Upper lobe of right lung (tissue), 1 donor: ENCODE measurements around the gene WDR82. TPM values are rescaled to one million over a fixed set of nuclear protein-coding genes. Genes with fewer than 3 reads are reported as not detected.
A peak's percentile ranks its signal among the peaks of the same experiment; 100 is the strongest.

Experiments
- ATAC-seq: fragments of 200-7000 bp; cut with Tn5 transposase; one replicate; pipeline ENCODE4 v1.9.1; 2020; ENCODE audit warnings: mild to moderate bottlenecking, moderate library complexity
- DNase-seq: peaks from one replicate; pipeline ENCODE4 v3.0.0-alpha.2; 2020
- H3K27ac ChIP-seq: fragments of 200-600 bp; one replicate; pipeline ENCODE4 v1.8.0; 2022
- H3K27me3 ChIP-seq: fragments of 200-600 bp; one replicate; pipeline ENCODE4 v1.8.0; 2022; ENCODE audit warnings: mild to moderate bottlenecking
- H3K36me3 ChIP-seq: fragments of 200-600 bp; one replicate; pipeline ENCODE4 v1.8.0; 2022
- H3K4me1 ChIP-seq: fragments of 200-600 bp; one replicate; pipeline ENCODE4 v1.8.0; 2022
- H3K4me3 ChIP-seq: fragments of 200-600 bp; one replicate; pipeline ENCODE4 v1.8.0; 2022; ENCODE audit warnings: mild to moderate bottlenecking
- H3K9me3 ChIP-seq: fragments of 200-600 bp; one replicate; pipeline ENCODE4 v1.8.0; 2022
- CTCF ChIP-seq: fragments of 200-600 bp; IDR thresholded peaks from one replicate; pipeline ENCODE4 v1.8.0; 2022; ENCODE audit warnings: antibody characterized with exemption
- intact Hi-C: fragments of 100-400 bp; cut with DNase I; formaldehyde crosslinking; loops from one replicate; pipeline ENCODE4 v1.11.0; 2022
- total RNA-seq: library from RNA; stranded (reverse); fragmentation: NEBNext Ultra II Directional; extraction: Animal tissue kit (Norgen Biotek cat#: 25700); gene quantifications from one replicate; pipeline ENCODE4 v1.2.1, GENCODE V29; 2021
- donor health status: DM: no; HTN: yes; CAD: no; lungs with severe emphysema.

The WDR82 gene
- total RNA-seq, 1 donor from 2014 or later: 61.9 TPM

GRCh38 chr3:52221563-52222318 is 56.7 kb downstream of the WDR82 start:
- peaks cover 39% of the 10 kb centered on the region for H3K4me1 ChIP-seq
- intact Hi-C loops: loop anchor here (5.0 kb wide), 1 partner anchor 116 kb away; no protein-coding TSS in a partner anchor
- ATAC-seq (no peak), DNase-seq (peak; percentile 63)
- no peak overlapping the region for H3K4me3 ChIP-seq
- H3K27ac ChIP-seq: no peak overlapping the region
- H3K9me3 ChIP-seq: no peaks in the 10 kb centered on the region
- H3K27me3 ChIP-seq: no peaks in the 10 kb centered on the region
- no peak for TF ChIP-seq CTCF
- no peaks in the 10 kb centered on the region for H3K36me3 ChIP-seq

DNA sequence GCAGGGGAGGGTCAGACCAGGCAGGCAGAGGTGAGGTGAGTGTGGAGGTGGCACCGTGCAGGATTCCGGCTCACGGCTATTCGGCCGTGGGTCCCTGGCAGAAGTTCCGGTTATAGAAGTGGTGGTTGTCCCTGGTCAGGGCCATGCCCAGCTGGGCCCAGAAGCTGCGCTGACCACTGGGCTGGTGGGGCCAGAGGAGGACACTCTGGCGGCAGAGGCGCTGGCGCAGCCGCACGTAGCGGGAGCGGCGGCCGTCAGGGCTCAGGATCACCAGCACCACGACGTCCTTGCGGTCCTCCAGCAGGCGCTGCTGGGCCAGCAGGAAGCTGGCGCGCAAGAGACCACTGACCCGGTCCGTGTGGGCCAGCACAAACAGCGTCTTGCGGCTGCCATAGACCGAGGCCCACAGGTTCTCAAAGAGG is 57.3 kb downstream of the WDR82 start:
- no peaks in the 10 kb centered on the region for H3K27me3 ChIP-seq
- H3K4me3 ChIP-seq: no peak overlapping the region
- H3K36me3 ChIP-seq: no peaks in the 10 kb centered on the region
- DNase-seq: peak; percentile 59
- H3K4me1 ChIP-seq: peaks cover 45% of the 10 kb centered on the region
- no peak overlapping the region for H3K27ac ChIP-seq
- no peak for ATAC-seq
- no peaks in the 10 kb centered on the region for H3K9me3 ChIP-seq
- intact Hi-C loops: loop anchor here (5.0 kb wide), 1 partner anchor 116 kb away; no protein-coding TSS in a partner anchor
- no peak for TF ChIP-seq CTCF

- Histone ChIP-seq H3K4me3 (no peak overlapping the region), H3K27ac (no peak overlapping the region), H3K36me3 (peaks cover 3% of the 10 kb centered on the region), H3K9me3 (no peaks in the 10 kb centered on the region), H3K4me1 (peaks cover 50% of the 10 kb centered on the region), H3K27me3 (no peaks in the 10 kb centered on the region)
- DNase-seq: peak; percentile 92
- intact Hi-C loops: loop anchor here (5.0 kb wide), 1 partner anchor 117 kb away; no protein-coding TSS in a partner anchor
- peak; percentile 93 for TF ChIP-seq CTCF
- ATAC-seq: peak; percentile 86
These were observed 57.9 kb downstream of the WDR82 start for GRCh38 chr3:52220380-52221026.

- no peak for TF ChIP-seq CTCF
- DNase-seq (peak; percentile 79), ATAC-seq (peak; percentile 42)
- H3K4me1 ChIP-seq: peaks cover 50% of the 10 kb centered on the region
- intact Hi-C loops: no loop called here
- no peak overlapping the region for H3K4me3 ChIP-seq
- no peaks in the 10 kb centered on the region for H3K27me3 ChIP-seq
- peak overlapping the region; percentile 78 for H3K27ac ChIP-seq
- H3K36me3 ChIP-seq: peaks cover 18% of the 10 kb centered on the region
- no peaks in the 10 kb centered on the region for H3K9me3 ChIP-seq
These were observed 59.4 kb downstream of the WDR82 start for GRCh38 chr3:52218937-52219650.

- Histone ChIP-seq H3K9me3 (no peaks in the 10 kb centered on the region), H3K27me3 (no peaks in the 10 kb centered on the region), H3K4me3 (no peak overlapping the region), H3K36me3 (peaks cover 24% of the 10 kb centered on the region), H3K4me1 (peaks cover 50% of the 10 kb centered on the region), H3K27ac (peak overlapping the region; percentile 78)
- DNase-seq (peak; percentile 60), ATAC-seq (no peak)
- no peak for TF ChIP-seq CTCF
- intact Hi-C loops: no loop called here
These were observed 60.0 kb downstream of the WDR82 start for GRCh38 chr3:52218454-52218853.
